ENCODE measurements around the gene GPR55. TPM values are rescaled to one million over a fixed set of nuclear protein-coding genes. Genes with fewer than 3 reads are reported as not detected.

Gene GPR55
- polyA plus RNA-seq, 1 donor (not counting 4 experiments of a cell fraction or from before 2014, with no cell fraction given) = not detected

DNA sequence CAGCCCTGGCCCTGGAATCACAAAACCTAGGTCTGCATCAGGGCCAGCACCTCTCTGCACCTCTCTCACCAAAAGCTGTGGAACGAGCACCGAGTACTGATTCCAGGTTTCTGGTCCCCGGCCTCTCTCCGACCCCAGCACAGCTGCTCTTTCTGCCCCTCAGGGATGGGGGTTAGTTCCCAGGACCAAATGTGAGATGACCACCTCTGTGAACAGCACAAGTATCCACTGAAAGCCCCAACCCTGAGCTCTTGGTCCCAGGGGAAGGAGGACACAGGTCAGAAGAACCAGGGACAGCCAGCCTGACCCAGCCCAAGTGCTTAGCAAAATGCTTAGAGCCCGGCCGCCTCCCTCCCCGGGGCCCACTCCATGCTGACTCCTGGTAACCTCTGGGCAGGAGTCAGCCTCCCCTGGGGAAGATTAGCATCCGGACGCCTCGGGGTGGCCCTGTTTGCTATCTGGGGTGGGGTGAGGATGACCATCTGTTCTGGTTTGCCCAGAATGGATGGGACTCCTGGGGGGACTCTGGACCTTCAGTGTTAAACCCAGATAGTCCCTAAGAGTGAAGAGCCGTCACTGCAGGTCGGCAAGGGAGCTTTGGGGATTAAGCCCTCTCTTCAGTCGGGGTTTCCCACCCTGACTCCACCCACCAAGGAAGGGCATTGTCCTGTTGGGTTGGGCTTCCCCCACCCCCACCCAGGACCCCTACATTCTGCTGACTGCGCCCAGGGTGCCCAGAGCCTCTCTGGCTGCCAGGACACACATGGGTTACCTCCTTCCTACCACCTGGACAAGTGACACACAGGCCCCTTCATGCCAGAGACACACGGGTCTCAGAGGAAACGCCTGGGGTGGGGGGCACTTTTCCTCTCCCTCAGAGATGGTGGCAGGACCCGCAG is 9.4 kb upstream of the GPR55 start:
- no peaks in the 10 kb centered on the region for H3K4me1 ChIP-seq (ENCODE audit: control insufficient read depth, extremely low read depth, insufficient read depth, low read length)
- H3K4me2 ChIP-seq (ENCODE audit: control insufficient read depth, extremely low read depth, insufficient read depth, low read depth, low read length) = no peak overlapping the region
- H3K9ac ChIP-seq (ENCODE audit: control insufficient read depth, extremely low read depth, insufficient read depth, low read length) = no peak overlapping the region
- no peak for TF ChIP-seq CTCF (optimal IDR thresholded peaks at IDR 0.05 in 1 of 3, IDR thresholded peaks at IDR 0.05 in 1 of 3, conservative IDR thresholded peaks at IDR 0.05 in 1 of 3; ENCODE audit: extremely low read depth in 1 of 3, insufficient read depth in 2 of 3, low read length in 3 of 3)
- no peak for TF ChIP-seq EZH2 (IDR thresholded peaks at IDR 0.05; ENCODE audit: low read length)
- dilution Hi-C loops (cut with MboI; ENCODE audit: extremely low pct_ligation_motif_present, low sequenced_read_pairs) = no loop called here
- H3K79me2 ChIP-seq (ENCODE audit: control insufficient read depth, insufficient read depth, low read length) = no peaks in the 10 kb centered on the region
- DNase-seq (ENCODE audit: low read depth, low spot score) (no peak), FAIRE-seq (no peak)
- no peaks in the 10 kb centered on the region for H3K9me1 ChIP-seq (ENCODE audit: control insufficient read depth, extremely low read depth, insufficient read depth, low read length)
- no peak overlapping the region for H3K4me3 ChIP-seq (ENCODE audit: control insufficient read depth in 2 of 3, extremely low read depth in 1 of 3, insufficient read depth in 2 of 3, low read depth in 1 of 3, low read length in 3 of 3)
- no peaks in the 10 kb centered on the region for H4K20me1 ChIP-seq (ENCODE audit: control insufficient read depth, extremely low read depth, insufficient read depth, low read length)
- H2AFZ ChIP-seq (ENCODE audit: control insufficient read depth, low read length) = no peak overlapping the region
- H3K27ac ChIP-seq (ENCODE audit: control insufficient read depth, insufficient read depth, low read length) = no peak overlapping the region
- H3K36me3 ChIP-seq (ENCODE audit: control insufficient read depth in 2 of 2, extremely low read depth in 1 of 2, insufficient read depth in 2 of 2, low read length in 2 of 2) = no peaks in the 10 kb centered on the region
- H3K9me3 ChIP-seq (ENCODE audit: control insufficient read depth, low read depth, low read length) = no peaks in the 10 kb centered on the region
- peaks cover 3% of the 10 kb centered on the region for H3K27me3 ChIP-seq (ENCODE audit: control insufficient read depth, extremely low read depth, insufficient read depth, low read length)

GRCh38 chr2:230933521-230934180 is 8.6 kb upstream of the GPR55 start:
- Histone ChIP-seq H3K9me1 (ENCODE audit: control insufficient read depth, extremely low read depth, insufficient read depth, low read length) (no peaks in the 10 kb centered on the region), H3K9ac (ENCODE audit: control insufficient read depth, extremely low read depth, insufficient read depth, low read length) (no peak overlapping the region), H2AFZ (ENCODE audit: control insufficient read depth, low read length) (no peak overlapping the region), H3K27me3 (ENCODE audit: control insufficient read depth, extremely low read depth, insufficient read depth, low read length) (peaks cover 3% of the 10 kb centered on the region), H3K79me2 (ENCODE audit: control insufficient read depth, insufficient read depth, low read length) (no peaks in the 10 kb centered on the region), H3K4me1 (ENCODE audit: control insufficient read depth, extremely low read depth, insufficient read depth, low read length) (no peaks in the 10 kb centered on the region), H3K9me3 (ENCODE audit: control insufficient read depth, low read depth, low read length) (no peaks in the 10 kb centered on the region), H4K20me1 (ENCODE audit: control insufficient read depth, extremely low read depth, insufficient read depth, low read length) (no peaks in the 10 kb centered on the region), H3K4me3 (ENCODE audit: control insufficient read depth in 2 of 3, extremely low read depth in 1 of 3, insufficient read depth in 2 of 3, low read depth in 1 of 3, low read length in 3 of 3) (no peak overlapping the region), H3K36me3 (ENCODE audit: control insufficient read depth in 2 of 2, extremely low read depth in 1 of 2, insufficient read depth in 2 of 2, low read length in 2 of 2) (no peaks in the 10 kb centered on the region), H3K4me2 (ENCODE audit: control insufficient read depth, extremely low read depth, insufficient read depth, low read depth, low read length) (no peak overlapping the region), H3K27ac (ENCODE audit: control insufficient read depth, insufficient read depth, low read length) (no peak overlapping the region)
- TF ChIP-seq CTCF (optimal IDR thresholded peaks at IDR 0.05 in 1 of 3, IDR thresholded peaks at IDR 0.05 in 1 of 3, conservative IDR thresholded peaks at IDR 0.05 in 1 of 3; ENCODE audit: extremely low read depth in 1 of 3, insufficient read depth in 2 of 3, low read length in 3 of 3) (no peak), EZH2 (IDR thresholded peaks at IDR 0.05; ENCODE audit: low read length) (no peak)
- no peak for FAIRE-seq
- no peak for DNase-seq (ENCODE audit: low read depth, low spot score)
- dilution Hi-C loops (cut with MboI; ENCODE audit: extremely low pct_ligation_motif_present, low sequenced_read_pairs) = no loop called here
